ENCODE measurements around the gene NIPAL1.
"Not testable (repeated sequence)": the region's sequence is repeated elsewhere in the genome, so short reads cannot be mapped to it uniquely, and the experiment has no call there.

NIPAL1 gene

GRCh38 chr4:48008021-48008596 is 8.5 kb upstream of the NIPAL1 start:
- peaks cover 72% of the 10 kb centered on the region for H3K9me3 Mint-ChIP-seq
- no peaks in the 10 kb centered on the region for H3K36me3 Mint-ChIP-seq (ENCODE audit: low read depth)
- TF ChIP-seq CTCF (IDR thresholded peaks at IDR 0.05): no peak
- no peak overlapping the region for H3K4me3 Mint-ChIP-seq
- H3K4me1 Mint-ChIP-seq: no peaks in the 10 kb centered on the region
- no peak overlapping the region for H3K27ac Mint-ChIP-seq
- no peak for DNase-seq
- no peaks in the 10 kb centered on the region for H3K27me3 Mint-ChIP-seq (ENCODE audit: low read depth, poor library complexity)

DNA sequence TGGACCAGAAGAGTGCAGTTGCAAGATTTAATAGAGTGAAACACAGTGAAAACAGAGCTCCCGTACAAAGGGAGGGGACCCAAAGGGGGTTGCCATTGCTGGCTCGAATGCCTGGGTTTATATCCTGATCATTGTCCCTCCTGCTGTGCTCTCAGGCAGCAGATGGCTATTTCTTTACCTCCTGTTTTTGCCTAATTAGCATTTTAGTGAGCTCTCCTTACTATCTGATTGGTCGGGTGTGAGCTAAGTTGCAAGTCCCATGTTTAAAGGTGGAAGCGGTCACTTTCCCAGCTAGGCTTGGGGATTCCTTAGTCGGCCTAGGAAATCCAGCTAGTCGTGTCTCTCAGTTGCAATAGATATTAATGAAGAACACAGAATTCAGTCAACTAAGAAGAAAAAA is 5.7 kb upstream of the NIPAL1 start:
- DNase-seq; H3K36me3 Mint-ChIP-seq (ENCODE audit: low read depth); H3K4me1 Mint-ChIP-seq; H3K27ac Mint-ChIP-seq; H3K27me3 Mint-ChIP-seq (ENCODE audit: low read depth, poor library complexity); H3K4me3 Mint-ChIP-seq: not testable (repeated sequence)
- H3K9me3 Mint-ChIP-seq: peaks cover 66% of the 10 kb centered on the region

GRCh38 chr4:48011722-48012121 is 4.8 kb upstream of the NIPAL1 start:
- peaks cover 58% of the 10 kb centered on the region for H3K9me3 Mint-ChIP-seq
- no peak for TF ChIP-seq CTCF (IDR thresholded peaks at IDR 0.05)
- no peak overlapping the region for H3K27ac Mint-ChIP-seq
- H3K4me3 Mint-ChIP-seq: no peak overlapping the region
- peaks cover 4% of the 10 kb centered on the region for H3K4me1 Mint-ChIP-seq
- H3K36me3 Mint-ChIP-seq (ENCODE audit: low read depth): no peaks in the 10 kb centered on the region
- DNase-seq: no peak
- peaks cover 10% of the 10 kb centered on the region for H3K27me3 Mint-ChIP-seq (ENCODE audit: low read depth, poor library complexity)

GRCh38 chr4:48012824-48013223 is 3.7 kb upstream of the NIPAL1 start:
- TF ChIP-seq CTCF (IDR thresholded peaks at IDR 0.05): no peak
- peaks cover 21% of the 10 kb centered on the region for H3K27me3 Mint-ChIP-seq (ENCODE audit: low read depth, poor library complexity)
- H3K4me3 Mint-ChIP-seq: no peak overlapping the region
- H3K27ac Mint-ChIP-seq: no peak overlapping the region
- H3K4me1 Mint-ChIP-seq: peaks cover 8% of the 10 kb centered on the region
- H3K36me3 Mint-ChIP-seq (ENCODE audit: low read depth): no peaks in the 10 kb centered on the region
- peaks cover 48% of the 10 kb centered on the region for H3K9me3 Mint-ChIP-seq
- DNase-seq: no peak

GRCh38 chr4:48015216-48015615 is 1.4 kb upstream of the NIPAL1 start:
- Mint-ChIP-seq H3K4me3 (no peak overlapping the region), H3K27me3 (ENCODE audit: low read depth, poor library complexity) (peaks cover 42% of the 10 kb centered on the region), H3K36me3 (ENCODE audit: low read depth) (no peaks in the 10 kb centered on the region), H3K9me3 (peaks cover 28% of the 10 kb centered on the region), H3K4me1 (peaks cover 8% of the 10 kb centered on the region), H3K27ac (no peak overlapping the region)
- no peak for TF ChIP-seq CTCF (IDR thresholded peaks at IDR 0.05)
- DNase-seq: no peak

GRCh38 chr4:48015678-48016077 is 894 bp upstream of the NIPAL1 start:
- peaks cover 46% of the 10 kb centered on the region for H3K27me3 Mint-ChIP-seq (ENCODE audit: low read depth, poor library complexity)
- DNase-seq: no peak
- H3K4me3 Mint-ChIP-seq: peak overlapping the region; percentile 80
- peaks cover 8% of the 10 kb centered on the region for H3K4me1 Mint-ChIP-seq
- H3K27ac Mint-ChIP-seq: no peak overlapping the region
- H3K36me3 Mint-ChIP-seq (ENCODE audit: low read depth): no peaks in the 10 kb centered on the region
- peaks cover 25% of the 10 kb centered on the region for H3K9me3 Mint-ChIP-seq
- no peak for TF ChIP-seq CTCF (IDR thresholded peaks at IDR 0.05)
